Uterus (tissue), 4 donors: ENCODE measurements around the gene DROSHA. TPM values are rescaled to one million over a fixed set of nuclear protein-coding genes. Genes with fewer than 3 reads are reported as not detected.

Experiments
- DNase-seq, 2 donors: peaks; one replicate each; pipeline ENCODE4 v3.0.0-alpha.2; 2019 to 2020
- H3K27ac ChIP-seq, 2 donors: fragments of 200-600 bp; sonication (generic); 1 replicate in 1 of 2; 2 replicates in 1 of 2; pipeline ENCODE4 v1.5.1; 2016 to 2018
- H3K27me3 ChIP-seq, 2 donors: fragments of 200-600 bp; sonication (generic); one replicate each; pipeline ENCODE4 v1.5.1; 2018 to 2019; ENCODE audit warnings: control low read depth in 1 of 2
- H3K36me3 ChIP-seq, 2 donors: fragments of 200-600 bp; sonication (generic); one replicate each; pipeline ENCODE4 v1.5.1; 2019; ENCODE audit warnings: control low read depth in 1 of 2
- H3K4me1 ChIP-seq, 2 donors: fragments of 200-600 bp; sonication (generic); one replicate each; pipeline ENCODE4 v1.5.1; 2018 to 2019; ENCODE audit warnings: control low read depth in 1 of 2
- H3K4me3 ChIP-seq, 2 donors: fragments of 200-600 bp; sonication (generic); 1 replicate in 1 of 2; 2 replicates in 1 of 2; pipeline ENCODE4 v1.5.1; 2018 to 2019; ENCODE audit warnings: mild to moderate bottlenecking in 1 of 2
- H3K9me3 ChIP-seq, 2 donors: fragments of 200-600 bp; sonication (generic); one replicate each; pipeline ENCODE4 v1.5.1; 2019; ENCODE audit warnings: control low read depth in 1 of 2
- POLR2A ChIP-seq, 2 donors: fragments of 450-650 bp; IDR thresholded peaks; one replicate each; pipeline ENCODE4 v1.6.1; 2016; ENCODE audit warnings: antibody characterized with exemption in 2 of 2, mild to moderate bottlenecking in 1 of 2, moderate library complexity in 1 of 2
- intact Hi-C: fragments of 100-400 bp; cut with DNase I; formaldehyde crosslinking; loops from one replicate; pipeline ENCODE4 v1.15.1; 2023; ENCODE audit warnings: low total_unique reads
- total RNA-seq, 4 donors: library from RNA; depleted of rRNA in 3 of 4; stranded (reverse); fragments of >200 nt in 3 of 4; gene quantifications; one replicate each; pipeline versions ENCODE4 v1.1.0 to v1.2.4, GENCODE V29; 2014 to 2023
- TF ChIP-seq, protein P1 (sequence below), 4 experiments: fragments of 200-600 bp in 2 of 4; fragments of 450-650 bp in 2 of 4; sonication (generic) in 2 of 4; IDR thresholded peaks; one replicate each; pipeline ENCODE4 v1.5.1; 2016 to 2019; ENCODE audit warnings: antibody characterized with exemption in 4 of 4, mild to moderate bottlenecking in 2 of 4, moderate library complexity in 1 of 4
- donor health status: DM: yes; HTN: yes; CAD: no.

DROSHA gene
- total RNA-seq, 4 donors from 2014 or later, result 17.2 to 82.1 (median 40.5) TPM

DNA sequence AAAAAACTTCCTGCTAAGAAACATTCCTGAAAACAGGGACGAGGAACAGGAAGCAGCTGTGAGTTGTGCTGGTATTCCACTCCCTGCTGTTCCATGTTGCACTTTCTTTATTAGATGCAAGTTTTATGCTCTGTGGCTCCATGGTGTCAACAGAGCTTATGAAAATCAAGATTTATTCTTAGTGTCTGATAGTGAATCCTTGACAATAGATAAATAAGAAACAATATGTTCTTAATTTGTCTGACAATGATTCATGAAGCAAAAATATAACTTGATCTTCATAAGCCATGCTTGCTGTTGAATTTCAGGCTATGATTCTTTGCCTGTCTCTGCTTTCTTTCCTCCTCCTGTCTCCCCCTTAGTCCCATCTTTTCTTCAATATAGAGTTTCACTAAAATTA, 119.6 kb downstream of the DROSHA start:
- Histone ChIP-seq H3K4me1 (no peaks in the 10 kb centered on the region), H3K27me3 (no peaks in the 10 kb centered on the region), H3K27ac (no peak overlapping the region), H3K4me3 (no peak overlapping the region), H3K36me3 (no peaks in the 10 kb centered on the region), H3K9me3 (no peaks in the 10 kb centered on the region)
- intact Hi-C loops, result no loop called here
- DNase-seq, result no peak
- TF ChIP-seq, protein P1, sequence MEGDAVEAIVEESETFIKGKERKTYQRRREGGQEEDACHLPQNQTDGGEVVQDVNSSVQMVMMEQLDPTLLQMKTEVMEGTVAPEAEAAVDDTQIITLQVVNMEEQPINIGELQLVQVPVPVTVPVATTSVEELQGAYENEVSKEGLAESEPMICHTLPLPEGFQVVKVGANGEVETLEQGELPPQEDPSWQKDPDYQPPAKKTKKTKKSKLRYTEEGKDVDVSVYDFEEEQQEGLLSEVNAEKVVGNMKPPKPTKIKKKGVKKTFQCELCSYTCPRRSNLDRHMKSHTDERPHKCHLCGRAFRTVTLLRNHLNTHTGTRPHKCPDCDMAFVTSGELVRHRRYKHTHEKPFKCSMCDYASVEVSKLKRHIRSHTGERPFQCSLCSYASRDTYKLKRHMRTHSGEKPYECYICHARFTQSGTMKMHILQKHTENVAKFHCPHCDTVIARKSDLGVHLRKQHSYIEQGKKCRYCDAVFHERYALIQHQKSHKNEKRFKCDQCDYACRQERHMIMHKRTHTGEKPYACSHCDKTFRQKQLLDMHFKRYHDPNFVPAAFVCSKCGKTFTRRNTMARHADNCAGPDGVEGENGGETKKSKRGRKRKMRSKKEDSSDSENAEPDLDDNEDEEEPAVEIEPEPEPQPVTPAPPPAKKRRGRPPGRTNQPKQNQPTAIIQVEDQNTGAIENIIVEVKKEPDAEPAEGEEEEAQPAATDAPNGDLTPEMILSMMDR (IDR thresholded peaks at IDR 0.05), result no peak
- TF ChIP-seq POLR2A (IDR thresholded peaks at IDR 0.05), result no peak

DNA sequence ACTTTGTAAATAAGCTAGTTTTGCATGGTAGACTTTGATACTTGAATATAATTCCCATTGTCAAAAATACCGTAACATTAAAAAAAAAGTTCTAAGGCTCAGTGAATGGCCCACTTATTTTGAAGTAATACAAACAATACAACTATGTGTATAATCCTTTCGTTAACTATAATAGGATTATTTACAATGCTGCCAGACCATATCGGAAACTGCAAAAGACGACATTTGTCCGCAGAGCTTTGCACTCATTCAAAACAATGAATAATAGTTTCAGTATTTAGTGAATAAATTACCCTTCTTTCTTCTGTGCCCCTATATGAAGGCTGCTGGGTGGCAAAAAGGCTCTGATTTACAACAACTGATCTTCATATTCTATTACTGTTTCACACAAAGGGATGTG, 121.8 kb downstream of the DROSHA start:
- Histone ChIP-seq H3K4me3 (no peak overlapping the region), H3K27ac (no peak overlapping the region), H3K4me1 (no peaks in the 10 kb centered on the region), H3K9me3 (no peaks in the 10 kb centered on the region), H3K36me3 (no peaks in the 10 kb centered on the region), H3K27me3 (no peaks in the 10 kb centered on the region)
- DNase-seq, result no peak
- TF ChIP-seq POLR2A (IDR thresholded peaks at IDR 0.05), result no peak
- TF ChIP-seq, protein P1 (IDR thresholded peaks at IDR 0.05), result no peak
- intact Hi-C loops, result no loop called here

DNA sequence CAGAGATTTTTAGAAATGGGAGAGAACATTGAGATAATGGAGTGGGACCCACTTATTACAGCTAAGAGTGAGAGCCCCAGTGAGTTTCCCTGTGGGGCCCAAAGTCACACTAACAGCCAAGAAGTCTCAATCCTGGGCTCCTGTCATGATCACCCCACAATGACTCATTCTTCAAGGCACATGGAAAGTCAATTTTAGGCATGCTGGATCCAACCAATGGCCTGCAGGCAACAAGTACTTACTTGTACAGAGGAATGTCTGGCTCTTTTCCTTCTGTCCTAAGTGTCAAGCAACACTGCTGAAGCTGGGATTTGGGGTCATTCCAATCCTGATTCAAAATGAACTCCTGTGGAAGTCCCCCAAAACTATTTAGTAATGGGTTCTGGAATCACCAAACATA, 123.1 kb downstream of the DROSHA start:
- H3K36me3 ChIP-seq, result no peaks in the 10 kb centered on the region
- no peaks in the 10 kb centered on the region for H3K4me1 ChIP-seq
- no peak overlapping the region for H3K4me3 ChIP-seq
- intact Hi-C loops, result no loop called here
- no peak overlapping the region for H3K27ac ChIP-seq
- TF ChIP-seq, protein P1 (IDR thresholded peaks at IDR 0.05), result no peak
- TF ChIP-seq POLR2A (IDR thresholded peaks at IDR 0.05), result no peak
- DNase-seq, result no peak
- no peaks in the 10 kb centered on the region for H3K27me3 ChIP-seq
- H3K9me3 ChIP-seq, result no peaks in the 10 kb centered on the region

DNA sequence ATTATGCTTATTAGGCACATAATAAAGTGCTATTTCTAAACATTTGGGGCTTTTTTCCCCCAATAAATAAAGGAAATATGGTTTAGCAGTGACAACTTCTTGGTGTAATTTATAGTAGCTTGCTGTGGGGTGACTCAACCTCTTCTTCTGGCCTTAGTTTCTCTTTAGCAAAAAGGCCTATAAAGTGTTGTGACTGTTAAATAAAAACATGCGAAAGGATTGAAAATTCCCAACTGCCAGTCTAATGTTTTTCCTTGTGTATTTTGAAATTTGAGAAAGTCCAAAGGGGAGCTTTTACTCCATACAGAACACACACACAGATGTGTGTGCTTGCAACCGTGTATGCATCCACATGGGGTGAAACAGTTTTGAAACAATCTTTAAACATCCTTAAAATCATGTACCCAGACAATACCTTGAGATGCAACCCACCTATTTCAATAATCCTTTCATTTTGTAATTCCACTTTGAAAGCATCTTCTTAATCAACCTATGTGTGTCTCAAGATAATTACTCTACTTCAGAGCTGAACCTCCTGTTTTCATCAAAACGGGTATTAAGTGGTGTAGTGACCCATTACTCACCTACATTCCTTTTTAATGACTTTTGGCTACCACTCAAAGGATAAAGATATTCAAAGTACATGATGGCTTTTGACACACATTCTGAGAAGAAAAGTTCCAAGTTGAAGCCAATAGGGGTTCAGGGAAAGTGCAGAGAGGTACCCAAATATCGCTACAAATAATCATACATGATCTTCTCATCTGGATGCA, 123.8 kb downstream of the DROSHA start:
- H3K4me3 ChIP-seq, result no peak overlapping the region
- no peaks in the 10 kb centered on the region for H3K9me3 ChIP-seq
- TF ChIP-seq POLR2A (IDR thresholded peaks at IDR 0.05), result no peak
- TF ChIP-seq, protein P1 (IDR thresholded peaks at IDR 0.05), result no peak
- intact Hi-C loops, result no loop called here
- DNase-seq, result no peak
- H3K27me3 ChIP-seq, result no peaks in the 10 kb centered on the region
- no peaks in the 10 kb centered on the region for H3K4me1 ChIP-seq
- no peaks in the 10 kb centered on the region for H3K36me3 ChIP-seq
- H3K27ac ChIP-seq, result no peak overlapping the region

GRCh38 chr5:31404325-31404724, 127.6 kb downstream of the DROSHA start:
- H3K9me3 ChIP-seq, result no peaks in the 10 kb centered on the region
- no peak for DNase-seq
- intact Hi-C loops, result no loop called here
- TF ChIP-seq, protein P1 (IDR thresholded peaks at IDR 0.05), result no peak
- TF ChIP-seq POLR2A (IDR thresholded peaks at IDR 0.05), result no peak
- H3K36me3 ChIP-seq, result no peaks in the 10 kb centered on the region
- H3K4me3 ChIP-seq, result no peak overlapping the region
- no peak overlapping the region for H3K27ac ChIP-seq
- H3K4me1 ChIP-seq, result no peaks in the 10 kb centered on the region
- H3K27me3 ChIP-seq, result no peaks in the 10 kb centered on the region
